ENCODE measurements around the gene HJV. TPM values are rescaled to one million over a fixed set of nuclear protein-coding genes. Genes with fewer than 3 reads are reported as not detected.

Gene HJV
- total RNA-seq, 2 donors from 2014 or later: 64.5 to 96.1 TPM

GRCh38 chr1:145995964-145996432 is 25.5 kb downstream of the HJV start:
- ATAC-seq: no peak
- no peak for DNase-seq
- intact Hi-C loops (cut with DNase I): loop anchor here in 1 of 2 donors (2.0 kb wide), 1 partner anchor 17 kb away; no protein-coding TSS in a partner anchor

GRCh38 chr1:145995148-145995881 is 26.2 kb downstream of the HJV start:
- no peak for DNase-seq
- ATAC-seq: no peak
- intact Hi-C loops (cut with DNase I): no loop called here

GRCh38 chr1:145994391-145995120 is 27.0 kb downstream of the HJV start:
- DNase-seq: no peak
- no peak for ATAC-seq
- intact Hi-C loops (cut with DNase I): no loop called here

- ATAC-seq: no peak
- intact Hi-C loops (cut with DNase I): no loop called here
These were observed 27.7 kb downstream of the HJV start for GRCh38 chr1:145993618-145994390.

GRCh38 chr1:145992958-145993617 is 28.4 kb downstream of the HJV start:
- no peak for ATAC-seq

More at GRCh38 chr1:145993618-145994390, 27.7 kb downstream of the HJV start:
- no peak for DNase-seq

GRCh38 chr1:145992502-145992936 is 29.0 kb downstream of the HJV start:
- DNase-seq (no peak), ATAC-seq (no peak)
- intact Hi-C loops (cut with DNase I): no loop called here

More at GRCh38 chr1:145992958-145993617, 28.4 kb downstream of the HJV start:
- DNase-seq: no peak
- intact Hi-C loops (cut with DNase I): no loop called here

GRCh38 chr1:145991735-145992412 is 29.7 kb downstream of the HJV start:
- intact Hi-C loops (cut with DNase I): no loop called here
- ATAC-seq (peak in 1 of 2 donors; percentile 1), DNase-seq (no peak)

GRCh38 chr1:145990249-145990855 is 31.2 kb downstream of the HJV start:
- DNase-seq: no peak

GRCh38 chr1:145988773-145989172 is 32.8 kb downstream of the HJV start:
- ATAC-seq (no peak), DNase-seq (no peak)
- intact Hi-C loops (cut with DNase I): no loop called here

More at GRCh38 chr1:145990249-145990855, 31.2 kb downstream of the HJV start:
- intact Hi-C loops (cut with DNase I): no loop called here
- peak; percentile 10 to 13 for ATAC-seq

- intact Hi-C loops (cut with DNase I): no loop called here
- no peak for ATAC-seq
- DNase-seq: no peak
These were observed 33.6 kb downstream of the HJV start for GRCh38 chr1:145987926-145988325.

GRCh38 chr1:145986551-145986950 is 35.0 kb downstream of the HJV start:
- DNase-seq (no peak), ATAC-seq (no peak)
- intact Hi-C loops (cut with DNase I): no loop called here

- peak; percentile 56 for DNase-seq
- intact Hi-C loops (cut with DNase I): no loop called here
- ATAC-seq: peak; percentile 57
These were observed 35.8 kb downstream of the HJV start for GRCh38 chr1:145985502-145986439.

GRCh38 chr1:145985129-145985501 is 36.4 kb downstream of the HJV start:
- intact Hi-C loops (cut with DNase I): no loop called here
- no peak for DNase-seq
- peak; percentile 1 to 4 for ATAC-seq

- intact Hi-C loops (cut with DNase I): no loop called here
- DNase-seq: no peak
- ATAC-seq: no peak
These were observed 37.3 kb downstream of the HJV start for GRCh38 chr1:145983960-145984830.

- DNase-seq: peak; percentile 45
- intact Hi-C loops (cut with DNase I): no loop called here
- ATAC-seq: peak in 1 of 2 donors; percentile 2
These were observed 38.3 kb downstream of the HJV start for GRCh38 chr1:145983206-145983675.
